Nephron (organoid): ENCODE measurements around the gene XPO5.

ENCODE experiments used
- H3K27ac Mint-ChIP-seq, 3 experiments: 2 replicates each; pipeline ENCODE4 v1.8.0; 2020; ENCODE audit warnings: mixed read lengths in 3 of 3, mild to moderate bottlenecking in 2 of 3, moderate library complexity in 1 of 3
- H3K27me3 Mint-ChIP-seq: 2 replicates; pipeline ENCODE4 v1.8.0; 2021; ENCODE audit warnings: low read depth, mild to moderate bottlenecking, moderate library complexity, mixed read lengths
- H3K36me3 Mint-ChIP-seq: 2 replicates; pipeline ENCODE4 v1.8.0; 2020; ENCODE audit warnings: low read depth, mixed read lengths
- H3K4me1 Mint-ChIP-seq: 2 replicates; pipeline ENCODE4 v1.8.0; 2020; ENCODE audit warnings: mixed read lengths
- H3K4me3 Mint-ChIP-seq, 3 experiments: 2 replicates each; pipeline ENCODE4 v1.8.0; 2020; ENCODE audit warnings: mild to moderate bottlenecking in 3 of 3, mixed read lengths in 3 of 3, moderate library complexity in 2 of 3
- H3K9me3 Mint-ChIP-seq: 2 replicates; pipeline ENCODE4 v1.8.0; 2020; ENCODE audit warnings: mixed read lengths
- CTCF ChIP-seq, 3 experiments: fragments of 200-600 bp; sonication (generic); IDR thresholded peaks; one replicate each; pipeline ENCODE4 v1.5.0; 2021; ENCODE audit warnings: antibody characterized with exemption in 3 of 3; ENCODE audit not compliant: unreplicated experiment in 3 of 3

The XPO5 gene

DNA sequence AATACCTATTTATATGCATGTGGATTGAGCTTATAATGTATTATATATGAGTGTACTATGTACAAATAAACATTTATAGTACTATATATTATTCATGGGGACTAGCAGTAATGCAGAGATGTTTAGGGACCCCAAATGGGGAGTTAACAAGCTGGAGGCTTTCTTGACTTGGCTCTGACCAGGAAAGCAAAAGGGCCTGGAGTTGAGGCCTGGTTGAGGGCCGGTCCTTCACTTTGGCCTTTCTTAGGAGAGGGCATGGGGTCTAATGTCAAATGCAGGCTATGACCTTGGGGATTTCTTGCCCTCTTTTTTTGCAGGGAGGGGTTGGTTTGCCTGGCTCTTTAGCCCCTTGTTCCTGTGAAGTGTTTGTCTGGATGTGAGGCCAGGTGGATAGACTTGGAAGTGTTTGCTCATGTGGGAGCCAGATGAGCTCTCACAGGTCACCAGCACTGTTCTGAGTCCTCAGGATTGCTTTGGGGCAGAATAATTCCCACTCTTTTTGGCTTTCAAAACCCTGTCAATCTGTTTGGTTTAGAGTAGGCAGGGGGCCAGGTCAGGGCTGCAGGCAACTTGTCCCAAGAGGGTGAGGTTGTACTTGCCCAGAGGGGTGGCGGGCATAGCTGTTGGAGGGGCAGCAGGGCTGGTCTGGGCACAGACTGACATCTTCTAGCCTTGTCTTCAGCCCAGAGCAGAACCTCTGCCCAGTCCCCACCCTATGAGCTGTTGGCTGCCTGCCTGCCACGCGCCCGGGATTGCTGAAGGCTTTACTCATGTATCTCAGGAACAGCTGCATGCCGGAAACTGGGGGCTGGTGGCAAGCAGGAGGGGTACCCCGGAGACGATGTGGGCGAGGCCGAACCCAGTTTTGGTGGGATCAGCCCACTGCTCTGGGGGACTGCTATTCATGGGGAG is 83.8 kb downstream of the XPO5 start:
- H3K36me3 Mint-ChIP-seq, result peaks cover 5% of the 10 kb centered on the region
- H3K27ac Mint-ChIP-seq, result no peak overlapping the region
- peaks cover 47% of the 10 kb centered on the region for H3K4me1 Mint-ChIP-seq
- no peaks in the 10 kb centered on the region for H3K9me3 Mint-ChIP-seq
- H3K27me3 Mint-ChIP-seq, result no peaks in the 10 kb centered on the region
- peak overlapping the region in 1 of 3 experiments; percentile 48 for H3K4me3 Mint-ChIP-seq
- TF ChIP-seq CTCF (IDR thresholded peaks at IDR 0.05; ENCODE audit: unreplicated experiment in 3 of 3), result no peak

GRCh38 chr6:43490523-43490939 is 85.3 kb downstream of the XPO5 start:
- peak overlapping the region in 1 of 3 experiments; percentile 6 for H3K27ac Mint-ChIP-seq
- no peaks in the 10 kb centered on the region for H3K9me3 Mint-ChIP-seq
- H3K36me3 Mint-ChIP-seq, result peaks cover 5% of the 10 kb centered on the region
- peaks cover 46% of the 10 kb centered on the region for H3K4me1 Mint-ChIP-seq
- no peaks in the 10 kb centered on the region for H3K27me3 Mint-ChIP-seq
- TF ChIP-seq CTCF (IDR thresholded peaks at IDR 0.05; ENCODE audit: unreplicated experiment in 3 of 3), result no peak
- H3K4me3 Mint-ChIP-seq, result no peak overlapping the region

DNA sequence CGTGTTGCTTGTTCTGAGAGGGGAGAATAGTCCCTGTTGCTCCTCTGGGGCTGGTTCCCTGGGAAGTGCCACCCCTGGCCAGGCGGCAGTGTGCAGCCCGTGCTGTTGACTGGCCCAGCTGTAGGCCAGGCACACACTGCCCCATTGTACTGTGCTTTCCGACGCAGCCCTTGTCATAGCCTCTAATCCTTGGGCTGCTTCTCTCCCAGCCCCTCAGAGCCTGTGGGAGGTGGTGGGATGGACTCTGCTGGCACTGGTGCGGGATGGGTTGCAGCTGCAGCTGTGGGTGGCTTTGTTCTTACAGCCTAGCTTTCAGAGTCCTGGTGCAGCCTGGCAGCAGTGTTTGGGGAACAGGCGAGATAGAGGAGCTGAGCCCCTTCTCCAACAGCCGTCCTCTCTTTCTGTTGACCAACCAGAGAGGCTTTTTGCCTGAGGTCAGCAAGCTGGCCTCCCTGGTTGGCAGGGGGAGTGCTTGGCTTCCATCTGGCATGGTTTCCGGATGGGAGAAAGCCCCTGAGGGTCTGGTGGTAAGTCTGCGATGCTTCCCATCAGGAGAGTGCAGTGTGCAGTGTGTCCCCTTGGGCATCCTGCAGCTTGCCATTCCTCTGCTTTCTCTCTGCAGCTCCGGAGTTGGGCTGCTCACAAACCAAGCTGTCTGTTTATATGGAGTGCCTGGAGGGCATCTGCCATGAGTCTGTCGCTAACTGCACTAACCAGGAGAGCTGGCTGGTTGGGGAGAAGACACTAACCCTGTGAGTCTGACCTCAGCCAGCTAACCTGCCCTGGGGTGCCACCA is 86.4 kb downstream of the XPO5 start:
- Mint-ChIP-seq H3K27ac (peak overlapping the region in 2 of 3 experiments; percentile 73 to 78), H3K4me1 (peaks cover 46% of the 10 kb centered on the region), H3K36me3 (peaks cover 5% of the 10 kb centered on the region), H3K4me3 (peak overlapping the region in 1 of 3 experiments; percentile 61), H3K9me3 (no peaks in the 10 kb centered on the region), H3K27me3 (no peaks in the 10 kb centered on the region)
- no peak for TF ChIP-seq CTCF (IDR thresholded peaks at IDR 0.05; ENCODE audit: unreplicated experiment in 3 of 3)

GRCh38 chr6:43488667-43489276 is 87.1 kb downstream of the XPO5 start:
- TF ChIP-seq CTCF (IDR thresholded peaks at IDR 0.05; ENCODE audit: unreplicated experiment in 3 of 3), result no peak
- Mint-ChIP-seq H3K4me1 (peaks cover 42% of the 10 kb centered on the region), H3K27me3 (no peaks in the 10 kb centered on the region), H3K27ac (peak overlapping the region in 2 of 3 experiments; percentile 73 to 78), H3K4me3 (peak overlapping the region in 1 of 3 experiments; percentile 61), H3K9me3 (no peaks in the 10 kb centered on the region), H3K36me3 (peaks cover 5% of the 10 kb centered on the region)

DNA sequence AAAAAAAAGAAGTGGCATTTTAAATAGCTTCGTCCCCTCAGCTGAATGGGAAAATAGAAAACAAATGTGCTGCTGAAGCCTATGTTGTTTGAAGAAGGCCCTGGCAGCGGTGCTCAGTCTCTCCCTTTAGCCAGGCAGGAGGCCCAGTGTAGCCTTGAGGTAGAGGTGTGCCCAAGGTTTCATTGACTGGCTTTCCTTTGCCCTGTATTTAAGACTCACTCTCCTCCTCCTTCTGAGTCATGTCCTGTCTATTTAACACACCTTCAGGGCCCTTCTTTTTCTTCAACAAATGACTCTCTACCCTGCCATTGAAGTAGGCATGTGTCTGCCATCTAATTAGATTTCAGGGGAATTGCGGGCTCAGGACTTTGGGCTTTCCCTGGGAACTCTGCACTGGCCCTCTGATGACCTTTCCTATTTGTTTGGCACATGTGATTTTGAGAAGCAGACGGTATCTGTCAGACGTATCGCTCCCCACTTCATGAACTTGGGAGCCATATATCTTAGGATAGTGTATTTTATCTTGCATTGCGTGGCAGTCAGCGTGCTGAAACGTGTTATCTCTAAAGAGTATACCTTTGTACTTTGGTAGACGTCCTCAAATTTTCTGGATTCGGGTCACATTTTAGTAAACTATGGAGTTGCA is 94.1 kb downstream of the XPO5 start:
- Mint-ChIP-seq H3K27ac (no peak overlapping the region), H3K9me3 (no peaks in the 10 kb centered on the region), H3K4me1 (peaks cover 42% of the 10 kb centered on the region), H3K4me3 (peak overlapping the region in 2 of 3 experiments; percentile 7 to 26), H3K27me3 (no peaks in the 10 kb centered on the region), H3K36me3 (peaks cover 9% of the 10 kb centered on the region)
- TF ChIP-seq CTCF (IDR thresholded peaks at IDR 0.05; ENCODE audit: unreplicated experiment in 3 of 3), result no peak
